C4-2B (cell line): ENCODE data around the gene PHACTR4.

Source experiments
- ZFX ChIP-seq: fragments of 450-650 bp; IDR thresholded peaks from 2 replicates; pipeline ENCODE4 v1.6.1; 2017
- TF ChIP-seq, protein P1 (sequence below): fragments of 450-650 bp; conservative IDR thresholded peaks from 2 replicates; pipeline ENCODE4 v1.5.1; 2017; ENCODE audit warnings: mild to moderate bottlenecking

DNA sequence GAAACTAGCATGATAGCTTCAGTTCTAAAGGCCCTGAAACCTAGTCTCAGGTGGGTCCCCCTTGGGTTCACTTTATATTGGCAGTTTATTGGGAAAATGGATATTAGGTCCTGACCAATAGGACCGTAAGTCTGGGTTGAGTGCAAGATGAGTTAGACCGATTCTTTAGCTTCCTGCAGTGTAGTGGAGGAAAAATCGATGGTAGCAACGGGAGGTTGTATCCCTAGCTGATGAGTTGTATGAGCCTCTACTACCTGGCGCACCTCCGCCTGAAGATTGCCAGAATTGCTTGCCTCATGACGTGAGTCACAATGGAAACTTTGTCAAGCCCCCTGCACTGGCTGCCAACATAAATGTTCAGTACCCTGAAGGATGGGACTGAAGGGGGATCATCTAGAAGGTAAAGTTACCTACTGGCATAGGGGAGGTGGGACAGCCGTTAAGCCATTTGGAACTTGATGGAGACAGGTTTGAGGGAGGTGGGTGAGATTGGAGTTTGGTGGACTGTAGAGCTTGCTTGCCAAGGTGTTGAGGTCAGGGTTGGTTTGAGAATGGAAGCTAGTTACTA lies 140.2 kb downstream of the PHACTR4 start:
- TF ChIP-seq, protein P1, sequence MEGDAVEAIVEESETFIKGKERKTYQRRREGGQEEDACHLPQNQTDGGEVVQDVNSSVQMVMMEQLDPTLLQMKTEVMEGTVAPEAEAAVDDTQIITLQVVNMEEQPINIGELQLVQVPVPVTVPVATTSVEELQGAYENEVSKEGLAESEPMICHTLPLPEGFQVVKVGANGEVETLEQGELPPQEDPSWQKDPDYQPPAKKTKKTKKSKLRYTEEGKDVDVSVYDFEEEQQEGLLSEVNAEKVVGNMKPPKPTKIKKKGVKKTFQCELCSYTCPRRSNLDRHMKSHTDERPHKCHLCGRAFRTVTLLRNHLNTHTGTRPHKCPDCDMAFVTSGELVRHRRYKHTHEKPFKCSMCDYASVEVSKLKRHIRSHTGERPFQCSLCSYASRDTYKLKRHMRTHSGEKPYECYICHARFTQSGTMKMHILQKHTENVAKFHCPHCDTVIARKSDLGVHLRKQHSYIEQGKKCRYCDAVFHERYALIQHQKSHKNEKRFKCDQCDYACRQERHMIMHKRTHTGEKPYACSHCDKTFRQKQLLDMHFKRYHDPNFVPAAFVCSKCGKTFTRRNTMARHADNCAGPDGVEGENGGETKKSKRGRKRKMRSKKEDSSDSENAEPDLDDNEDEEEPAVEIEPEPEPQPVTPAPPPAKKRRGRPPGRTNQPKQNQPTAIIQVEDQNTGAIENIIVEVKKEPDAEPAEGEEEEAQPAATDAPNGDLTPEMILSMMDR, result no peak
- no peak for TF ChIP-seq ZFX
